Right hindlimb (tissue), 1 donor: Measurements from ENCODE around the gene TYK2.

Experiments used
- DNase-seq: peaks from one replicate; pipeline ENCODE4 v3.0.0-alpha.2; 2018

The TYK2 gene

DNA sequence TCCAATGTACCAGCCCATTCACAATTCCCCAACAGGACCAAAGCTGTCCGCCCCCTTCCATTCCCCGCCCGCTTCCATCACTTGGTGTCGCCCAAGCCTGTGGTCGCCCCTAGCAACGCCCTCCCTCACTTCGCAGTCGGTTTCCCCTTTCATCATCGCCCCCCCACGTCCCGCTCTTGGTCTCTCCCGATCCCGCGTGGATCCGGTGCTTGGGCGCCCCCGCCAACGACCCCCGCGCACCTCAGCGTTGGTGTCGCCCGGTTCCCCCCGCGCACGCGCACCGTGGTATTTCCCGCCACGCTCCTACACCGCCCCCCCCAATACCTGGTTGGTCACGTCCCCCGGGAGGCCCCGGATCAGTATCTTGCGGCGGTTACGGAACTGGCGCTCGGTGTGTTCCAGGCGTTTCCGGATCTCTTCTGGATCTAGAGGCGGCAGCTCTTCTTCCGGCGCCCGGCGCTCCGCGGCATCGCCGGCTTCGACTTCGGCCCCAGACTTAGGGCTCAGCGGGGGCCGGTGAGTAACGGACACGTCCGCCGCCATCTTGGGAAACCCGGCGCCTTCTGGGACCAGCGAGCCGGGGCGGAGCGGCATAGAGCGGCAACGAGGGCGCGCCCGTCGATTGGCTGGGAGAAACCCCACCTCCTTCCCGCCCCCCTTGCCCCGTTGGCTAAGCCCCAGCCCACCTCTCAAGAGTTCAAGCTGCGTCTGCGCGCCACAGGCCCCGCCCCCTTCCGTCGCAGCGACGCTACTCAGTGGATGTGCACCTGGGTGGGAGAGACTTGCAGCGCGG is 47.2 kb downstream of the TYK2 start, which contains the start of gene RAVER1:
Gene RAVER1 (minus strand): TSS at position 565 of the 793 bp plus-strand sequence. CDS start 22 bp downstream, at position 543.
- DNase-seq, result peak; percentile 99

DNA sequence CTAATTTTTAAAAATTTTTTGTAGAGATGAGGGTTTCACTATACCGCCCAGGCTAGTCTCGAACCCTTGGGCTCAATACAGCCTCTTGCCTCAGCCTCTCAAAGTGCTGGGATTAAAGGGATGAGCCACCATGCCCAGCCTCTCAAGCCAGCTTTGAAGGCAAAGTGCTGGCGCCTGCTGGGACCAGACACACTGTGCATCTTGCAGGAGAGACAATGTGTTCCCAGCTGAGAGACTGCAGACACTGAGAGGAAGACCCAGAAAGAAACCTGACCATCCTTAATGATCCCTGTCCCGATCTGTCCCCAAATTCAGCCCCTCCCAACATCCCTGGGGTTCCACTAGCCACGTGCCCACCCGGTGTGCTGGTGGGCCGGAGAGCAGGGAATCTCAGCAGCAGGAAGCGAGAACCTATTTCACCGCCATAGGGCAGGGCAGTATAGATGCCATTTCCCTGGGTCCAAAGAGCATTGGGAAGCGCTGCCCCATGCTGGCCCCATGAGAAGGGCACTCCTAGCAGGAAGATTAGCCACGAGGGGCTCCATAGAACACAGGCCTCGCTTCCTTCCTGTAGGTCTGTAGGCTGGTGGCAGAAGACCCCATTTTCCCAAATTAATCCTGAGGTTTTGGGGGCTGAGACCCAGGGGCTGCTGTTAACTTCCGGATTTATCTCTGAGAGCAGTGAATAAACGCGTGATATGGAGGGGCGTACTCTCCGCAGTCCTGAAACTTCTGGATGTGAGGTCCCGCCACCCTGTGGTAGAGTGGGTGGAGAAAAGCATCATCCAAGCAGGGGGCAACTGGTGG is 48.0 kb downstream of the TYK2 start:
- DNase-seq, result no peak

DNA sequence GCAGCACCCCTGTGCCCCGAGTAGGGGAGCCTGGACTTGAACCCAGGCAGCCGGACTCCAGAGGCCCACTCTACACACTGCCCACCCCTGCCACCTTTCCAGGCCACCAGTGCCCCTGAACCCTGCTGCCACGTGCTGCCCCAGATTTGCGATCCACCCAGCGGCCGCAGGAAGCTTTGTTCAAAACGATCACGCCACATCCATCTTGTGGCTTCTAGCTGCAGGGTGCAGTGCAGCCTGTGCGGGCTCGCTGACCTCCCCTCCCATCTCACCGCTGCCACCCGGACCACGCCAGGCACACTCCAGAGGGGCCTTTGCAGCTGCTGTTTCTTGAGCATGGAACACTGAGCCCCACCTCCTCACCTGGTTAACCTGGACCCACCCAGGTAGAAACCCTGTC is 50.8 kb downstream of the TYK2 start:
- DNase-seq, result no peak

DNA sequence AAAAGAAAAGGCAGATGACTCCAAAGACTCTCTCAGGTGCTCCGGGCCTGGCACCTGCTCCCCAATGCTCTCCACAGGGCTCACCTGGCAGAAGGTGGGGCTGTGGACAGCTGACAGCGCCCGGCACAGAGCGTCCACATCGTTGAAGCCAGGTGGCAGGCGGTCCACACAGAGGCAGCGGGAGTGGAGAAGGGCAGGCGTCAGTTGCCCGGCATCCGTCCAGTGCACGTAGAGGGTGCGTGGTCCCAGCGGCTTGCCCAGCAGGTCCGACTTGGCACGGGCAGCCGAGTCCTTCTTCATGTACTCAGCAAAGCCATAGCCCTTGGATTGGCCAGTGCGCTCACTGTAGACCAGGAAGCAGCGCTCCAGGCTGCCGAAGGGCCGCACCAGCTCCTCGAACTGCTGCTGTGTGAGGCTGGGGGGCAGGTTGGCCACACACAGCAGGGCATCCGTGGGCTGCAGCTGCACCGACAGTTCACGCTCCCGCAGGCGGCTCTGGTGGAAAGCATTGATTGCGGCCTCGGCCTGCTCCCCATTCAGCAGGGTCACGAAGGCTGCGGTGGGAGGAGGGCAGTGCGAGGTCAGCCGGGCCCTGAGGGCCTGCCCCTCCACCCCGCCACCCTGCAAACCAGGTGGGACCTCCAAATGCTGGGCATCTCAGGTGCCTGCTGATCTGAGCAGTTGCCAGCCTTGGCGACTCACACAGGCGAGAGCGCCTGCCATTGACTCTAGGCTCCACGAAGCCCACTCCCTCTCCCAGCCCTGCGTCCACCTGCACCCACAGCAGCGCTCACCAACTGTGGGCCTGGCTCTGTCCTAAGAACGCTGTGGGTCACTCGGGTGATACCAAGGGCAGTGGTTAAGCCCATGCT is 51.6 kb downstream of the TYK2 start:
- no peak for DNase-seq

DNA sequence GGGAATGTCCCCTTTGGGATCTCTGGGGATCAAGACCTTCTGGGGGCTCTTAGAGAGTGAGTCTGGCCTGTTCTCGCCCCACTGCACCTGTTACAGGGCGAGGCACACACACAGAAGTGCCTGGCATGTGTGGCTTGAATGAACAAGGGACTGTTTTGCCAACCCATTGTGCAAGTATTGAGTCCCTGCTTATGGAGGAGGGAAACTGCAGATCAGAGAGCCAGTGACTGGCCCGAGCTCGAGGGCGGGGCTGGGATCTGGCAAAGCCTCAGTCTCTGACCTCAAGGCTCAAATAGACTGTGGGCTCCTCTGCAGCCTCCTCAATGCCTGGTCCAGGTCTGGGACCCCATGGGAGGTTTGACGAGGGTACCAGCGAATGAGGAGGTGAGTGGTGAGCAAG is 52.6 kb downstream of the TYK2 start:
- no peak for DNase-seq

DNA sequence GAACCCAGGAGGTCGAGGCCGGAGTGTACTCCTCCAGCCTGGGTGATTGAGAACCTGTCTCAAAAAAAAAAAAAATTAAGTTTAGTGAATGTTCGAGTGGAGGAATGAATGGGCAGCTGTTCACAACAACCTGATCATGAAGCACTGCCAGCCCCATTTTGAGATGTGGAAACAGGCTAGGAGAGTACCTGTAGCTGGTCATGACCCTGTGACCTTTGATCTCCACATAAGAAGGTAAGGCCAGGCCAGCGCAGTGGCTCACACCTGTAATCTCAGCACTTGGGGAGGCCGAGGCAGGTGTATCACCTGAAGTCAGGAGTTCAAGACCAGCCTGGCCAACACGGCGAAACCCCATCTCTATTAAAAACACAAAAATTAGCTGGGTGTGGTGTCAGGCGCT is 54.6 kb downstream of the TYK2 start:
- no peak for DNase-seq

DNA sequence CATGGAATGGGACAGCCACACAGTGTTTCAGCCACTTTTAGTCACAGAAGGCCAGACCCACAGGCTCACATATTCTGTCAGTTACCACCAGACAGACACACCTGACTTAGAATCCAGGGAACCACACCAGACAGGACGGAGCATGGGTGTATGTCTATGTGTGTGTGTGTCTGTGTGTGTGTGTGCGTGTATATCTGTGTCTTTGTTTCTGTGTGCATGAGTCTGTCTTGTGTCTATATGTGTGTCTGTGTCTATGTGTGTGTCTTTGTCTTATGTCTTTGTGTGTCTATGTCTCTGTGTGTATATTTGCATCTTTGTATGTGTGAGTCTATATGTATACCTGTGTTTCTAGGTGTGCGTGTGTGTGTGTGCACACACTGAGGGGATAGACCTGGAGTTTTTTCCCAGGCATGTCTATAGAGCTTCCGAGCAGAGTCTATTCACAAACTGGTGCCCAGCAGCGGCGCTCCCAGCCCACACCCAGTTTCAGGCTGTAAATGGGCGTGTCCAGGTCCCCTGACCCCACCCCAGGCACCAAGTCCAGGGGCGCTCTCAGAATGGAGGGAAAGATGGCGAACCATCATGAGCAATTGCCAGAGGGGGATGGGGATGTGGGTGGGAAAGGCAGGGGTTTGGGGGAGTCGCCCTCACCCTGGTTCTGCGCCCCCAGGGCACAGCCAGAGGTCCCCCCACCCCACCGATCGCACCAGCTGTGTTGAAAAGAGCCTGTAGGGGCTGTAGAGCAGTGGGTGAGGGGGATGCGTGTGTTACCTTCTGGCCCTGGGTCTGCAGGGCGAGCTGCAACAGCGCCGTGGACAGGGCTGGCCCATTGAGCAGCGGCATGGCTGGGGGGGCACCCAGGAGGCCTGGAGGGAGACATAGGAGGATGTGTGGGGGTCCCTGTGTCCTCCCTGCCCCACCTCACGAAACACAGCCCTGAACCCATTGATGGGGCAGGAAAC is 58.2 kb downstream of the TYK2 start:
- DNase-seq, result no peak

DNA sequence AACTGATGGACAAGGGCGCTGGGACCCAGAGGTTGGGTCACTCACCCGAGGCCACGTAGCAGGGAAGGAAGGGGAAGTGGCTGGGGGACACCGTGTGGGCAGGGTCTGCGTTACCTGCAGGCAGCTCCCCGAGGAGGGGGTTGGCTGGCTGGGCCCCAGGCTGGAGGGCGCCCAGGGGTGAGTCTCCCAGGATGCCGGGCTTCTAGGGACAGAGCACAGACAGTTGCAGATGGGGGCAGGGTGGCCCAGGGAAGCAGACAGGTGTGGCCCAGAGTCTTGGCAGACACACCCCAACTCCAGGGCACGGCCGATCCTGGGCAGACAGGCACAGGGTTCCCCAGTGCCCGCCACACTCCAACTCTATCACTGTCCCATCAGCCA is 59.0 kb downstream of the TYK2 start:
- no peak for DNase-seq

DNA sequence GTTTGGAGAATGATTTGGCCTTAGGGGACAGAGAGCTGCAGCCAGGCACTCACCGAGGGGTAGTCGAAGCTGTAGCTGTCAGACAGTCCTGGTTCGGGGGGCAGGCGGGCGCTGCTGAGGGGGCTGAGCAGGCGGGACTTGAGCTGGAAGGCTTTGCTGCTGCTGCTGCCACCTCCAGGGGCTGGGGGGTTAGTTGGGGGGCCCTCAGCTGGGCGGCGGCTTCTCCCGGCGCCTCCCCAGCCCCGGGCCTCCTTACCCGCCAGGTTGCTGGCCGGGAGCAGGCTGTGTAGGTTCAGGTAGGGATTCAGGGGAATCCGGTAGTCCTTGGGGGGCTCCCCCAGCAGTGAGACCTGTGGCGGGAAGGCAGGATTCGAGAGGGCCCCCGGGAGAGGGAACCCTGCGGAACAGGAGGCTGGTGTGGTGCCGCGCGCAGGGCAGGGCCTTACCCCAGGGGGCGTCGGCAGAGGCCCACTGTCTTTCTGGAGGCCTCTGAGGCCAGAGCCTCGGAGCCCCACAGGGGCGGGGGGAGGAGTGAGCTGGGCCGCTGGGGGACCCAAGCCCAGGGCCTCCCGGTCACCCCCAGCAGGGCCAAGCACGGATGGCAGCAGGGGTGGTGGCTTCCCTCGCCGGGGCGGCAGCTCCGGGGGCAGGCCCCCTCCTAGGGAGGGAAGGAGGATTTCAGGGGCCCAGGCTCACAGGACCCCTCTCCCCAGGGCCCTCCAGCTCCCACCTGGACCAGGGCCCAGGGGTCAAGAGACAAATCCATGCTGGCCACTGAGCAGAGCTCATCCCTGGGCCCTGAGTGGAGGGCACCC is 59.6 kb downstream of the TYK2 start:
- no peak for DNase-seq

DNA sequence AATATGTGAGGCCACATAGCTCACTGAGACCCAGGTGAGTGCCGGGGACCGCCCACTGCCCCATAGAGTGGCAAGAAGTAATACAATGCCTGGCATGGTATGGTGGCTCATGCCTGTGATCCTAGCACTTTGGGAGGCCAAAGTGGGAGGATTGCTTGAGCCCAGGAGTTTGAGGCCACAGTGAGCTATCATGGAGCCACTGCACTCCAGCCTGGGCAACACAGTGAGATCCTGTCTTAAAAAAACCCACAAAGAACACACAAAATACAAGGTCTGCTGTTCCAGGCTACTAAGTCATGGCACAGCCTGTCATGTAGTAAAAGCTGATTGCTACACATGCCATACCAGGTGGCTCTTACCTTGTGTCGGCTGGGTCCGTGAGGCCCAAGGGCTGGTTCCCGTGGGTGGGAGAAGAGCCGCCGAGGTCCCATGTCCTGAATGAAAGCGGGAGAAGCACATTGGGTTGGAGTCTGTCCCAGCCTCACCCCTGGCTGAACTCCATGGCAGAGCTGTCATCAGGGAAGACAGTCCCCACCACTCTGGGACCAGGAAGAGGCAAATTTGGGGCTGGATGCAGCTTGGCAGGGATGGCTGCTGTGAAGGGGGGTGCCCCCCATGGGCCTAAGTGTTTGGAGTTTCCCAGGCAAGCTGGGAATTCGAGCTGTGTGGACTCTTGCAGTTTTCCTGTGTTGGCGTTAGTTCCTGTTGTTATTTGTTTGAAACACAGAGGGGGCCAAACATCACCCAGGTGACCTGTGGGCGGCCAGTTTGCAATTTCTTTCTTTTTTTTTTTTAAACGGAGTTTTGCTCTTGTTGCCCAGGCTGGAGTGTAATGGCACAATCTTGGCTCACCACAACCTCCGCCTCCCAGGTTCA is 61.3 kb downstream of the TYK2 start:
- no peak for DNase-seq

DNA sequence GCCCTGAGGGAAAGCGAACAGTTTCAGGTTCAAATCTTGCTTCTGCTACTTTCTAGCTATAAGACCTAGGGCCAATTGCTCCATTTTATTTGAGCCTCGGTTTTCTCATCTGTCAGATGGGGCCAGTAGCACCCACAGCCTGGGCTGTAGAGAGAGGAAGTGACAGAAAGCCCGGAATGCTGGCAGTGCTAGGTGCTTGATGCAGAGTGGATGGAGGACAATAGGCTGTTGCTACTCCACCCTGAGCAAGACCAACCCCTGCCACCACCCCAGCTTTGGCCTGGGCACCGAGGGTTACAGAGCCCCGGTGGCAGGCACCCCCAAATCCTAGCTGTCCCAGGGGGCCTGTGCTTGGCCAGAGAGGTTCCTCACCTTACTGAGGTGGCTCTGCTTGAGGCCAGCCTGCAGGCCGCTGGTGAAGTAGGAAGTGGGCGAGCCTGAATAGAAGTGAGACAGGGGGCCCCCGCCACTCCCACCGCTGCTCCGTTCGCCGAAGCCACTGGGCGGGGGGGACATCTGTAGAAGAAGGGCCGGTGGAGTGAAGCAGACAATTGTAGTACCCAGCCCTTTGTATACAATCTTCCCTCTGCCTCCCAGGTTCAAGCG is 62.4 kb downstream of the TYK2 start:
- DNase-seq, result no peak

DNA sequence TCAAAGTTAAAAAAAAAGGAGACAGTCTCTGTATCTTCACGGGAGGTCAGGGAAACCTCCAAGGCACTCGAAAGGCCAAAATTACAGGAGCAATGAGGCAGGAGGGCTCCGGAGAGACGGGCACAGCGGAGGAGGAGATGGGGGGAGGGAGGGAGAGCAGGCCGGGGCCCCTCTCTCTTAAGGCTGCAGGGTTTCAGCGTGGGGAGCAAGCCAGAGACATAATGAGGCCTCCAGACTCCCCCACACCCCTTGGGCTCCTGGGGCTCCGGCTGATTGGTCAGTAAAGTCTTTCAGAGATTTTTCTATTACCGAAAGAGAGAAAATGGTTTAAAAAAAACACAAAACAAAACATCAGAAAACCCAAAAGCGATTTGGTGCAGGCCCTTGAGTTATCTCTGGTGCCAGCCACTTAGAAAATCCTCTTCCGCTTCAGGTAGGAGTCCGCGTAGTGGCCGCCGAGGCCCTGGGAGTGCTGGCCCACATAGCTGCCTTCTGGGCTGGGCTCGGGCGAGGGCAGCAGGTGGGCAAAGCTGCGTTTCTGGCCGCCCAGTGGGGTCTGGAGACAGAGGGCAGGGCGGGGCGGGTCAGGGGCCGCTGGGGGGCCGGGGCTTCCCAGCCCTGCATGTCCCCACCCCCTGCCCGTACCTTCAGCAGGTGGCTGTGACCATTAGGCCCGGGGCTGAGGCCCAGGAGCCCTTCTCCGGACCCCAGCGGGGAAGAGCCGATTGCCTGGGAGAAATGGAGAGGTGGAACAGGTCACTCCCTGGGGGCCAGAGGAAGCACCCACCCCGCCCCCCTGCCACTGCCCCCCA is 63.1 kb downstream of the TYK2 start:
- DNase-seq, result no peak

DNA sequence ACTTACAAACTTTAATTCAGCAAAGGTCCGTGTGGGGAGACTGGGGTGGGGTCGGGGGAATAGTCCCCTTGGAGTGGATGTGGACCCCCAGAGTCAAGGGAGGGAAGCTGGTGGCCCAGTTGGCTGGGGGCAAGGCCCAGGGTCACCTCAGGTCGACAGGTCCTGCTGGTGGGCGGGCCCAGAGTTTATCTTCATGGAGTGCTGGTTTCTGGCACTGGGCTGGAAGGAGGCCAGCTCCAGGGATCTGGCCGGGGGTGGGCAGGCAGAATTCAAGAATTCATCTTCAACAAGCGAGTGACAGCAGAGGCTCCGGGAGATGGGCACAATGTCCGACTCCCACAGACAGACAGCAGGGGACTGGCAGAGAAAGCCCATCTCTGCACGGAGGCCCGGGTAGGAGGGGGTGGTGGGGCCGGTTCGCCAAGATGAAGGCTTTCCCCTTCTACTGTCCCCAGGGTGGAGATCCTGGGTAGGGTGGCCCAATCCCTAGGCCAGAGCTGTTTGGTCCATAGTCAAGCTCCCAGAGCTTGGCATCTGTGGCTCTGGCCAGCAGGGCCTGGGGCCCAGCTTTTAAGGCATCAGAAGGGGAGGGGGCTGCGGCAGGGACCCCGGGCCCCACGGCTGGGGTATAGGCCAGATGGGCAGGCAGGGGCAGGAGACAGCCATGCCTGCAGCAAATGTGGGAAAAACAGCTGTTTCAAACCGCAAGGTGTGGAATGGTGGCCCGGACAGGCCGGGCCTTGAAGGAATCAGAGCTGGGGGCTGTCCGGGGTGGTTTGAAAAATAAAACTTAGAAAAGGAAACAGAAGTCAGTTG is 63.9 kb downstream of the TYK2 start:
- no peak for DNase-seq

DNA sequence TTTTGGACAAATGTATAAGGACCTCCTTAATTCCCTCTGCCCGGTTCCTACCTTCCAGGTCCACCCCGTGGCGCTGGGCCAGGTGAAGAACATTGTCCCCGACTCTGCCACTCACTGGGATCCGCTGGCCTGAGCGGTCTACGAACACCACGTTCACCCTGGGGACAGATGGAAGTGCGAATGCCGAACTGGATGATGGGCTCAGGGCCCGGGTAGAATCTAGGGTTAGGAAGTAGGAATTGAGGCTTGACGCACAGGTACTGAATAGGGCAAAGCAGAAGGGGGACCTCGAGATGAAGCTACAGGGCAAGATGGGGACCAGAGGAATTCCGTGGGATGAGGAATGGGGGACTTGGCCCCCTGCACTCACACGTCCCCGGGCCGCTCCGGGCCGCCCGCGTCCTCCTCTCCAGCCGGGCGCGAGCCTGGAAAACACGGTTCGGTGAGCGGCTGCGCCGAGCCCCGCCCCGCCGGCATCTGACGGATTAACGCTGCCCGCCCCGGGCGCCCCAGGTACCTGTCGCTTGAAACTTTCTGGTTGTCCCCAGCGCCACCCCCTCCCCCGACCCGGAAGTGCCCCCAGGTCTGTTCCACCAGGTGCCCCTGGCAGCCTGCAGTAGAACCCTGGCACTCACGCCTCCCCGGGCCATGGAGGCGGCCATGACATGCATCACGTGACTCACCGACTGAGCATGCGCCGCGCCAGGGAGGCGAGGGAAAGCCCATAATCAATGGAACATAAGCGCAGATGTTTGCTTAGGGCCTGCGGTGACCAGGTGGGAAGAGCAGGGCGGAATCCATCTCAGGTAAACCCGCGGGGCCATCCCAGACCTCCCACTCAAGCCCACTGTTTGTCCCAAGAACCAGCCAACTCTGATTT is 64.8 kb downstream of the TYK2 start, which contains the start of gene FDX2:
Gene FDX2 (minus strand): TSS at position 681 of the 880 bp plus-strand sequence. CDS start 19 bp downstream, at position 662.
- peak; percentile 92 for DNase-seq

DNA sequence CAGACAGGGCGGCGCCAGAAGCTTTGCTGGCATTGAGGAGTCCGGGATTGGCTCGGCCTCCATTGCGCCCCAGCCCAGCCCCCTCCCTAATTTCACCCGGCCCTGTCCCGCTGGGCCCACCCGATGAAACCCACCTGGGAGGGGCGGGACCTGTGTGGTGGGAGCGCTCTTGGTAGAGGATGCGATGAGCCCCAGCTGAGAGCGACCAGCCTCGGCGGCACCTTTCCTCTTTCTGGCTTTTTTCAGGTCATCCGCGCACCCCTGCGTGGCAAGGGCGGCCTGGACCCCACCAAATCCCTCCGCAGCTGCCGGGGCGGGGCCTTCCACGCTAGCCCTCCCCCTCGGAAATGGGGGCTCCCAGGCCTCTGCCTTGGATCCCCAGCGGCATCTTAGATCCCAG is 70.9 kb downstream of the TYK2 start, which contains the start of gene ZGLP1:
Gene ZGLP1 (minus strand): TSS at position 393 of the 400 bp plus-strand sequence.
- DNase-seq, result no peak

DNA sequence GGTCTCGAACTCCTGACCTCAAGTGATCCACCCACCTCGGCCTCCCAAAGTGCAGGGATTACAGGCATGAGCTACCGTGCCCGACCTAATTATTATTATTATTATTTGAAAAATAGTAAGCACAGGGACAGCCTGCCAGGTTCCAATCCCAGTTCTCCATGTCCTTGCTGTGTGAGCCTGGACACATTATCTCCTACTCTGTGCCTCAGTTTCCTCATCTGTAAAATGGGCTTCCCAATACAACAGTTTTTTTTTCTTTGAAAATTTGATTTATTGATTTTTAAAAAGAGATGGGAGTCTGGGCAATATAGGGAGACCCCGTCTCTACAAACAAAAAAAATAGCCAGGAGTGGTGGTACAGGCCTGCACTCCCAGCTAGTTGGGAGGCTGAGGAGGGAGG is 74.0 kb downstream of the TYK2 start:
- no peak for DNase-seq
